SK-N-SH treated with all-trans-retinoic acid at 6 μM for 48 hours (cell line): Measurements from ENCODE around the gene LGSN.

Source experiments
- ATAC-seq: fragments of 200-7000 bp; cut with Tn5 transposase; 3 replicates; pipeline ENCODE4 v1.9.1; 2020; ENCODE audit warnings: mild to moderate bottlenecking, moderate library complexity
- ARNTL ChIP-seq: fragments of 450-650 bp; formaldehyde crosslinking; IDR thresholded peaks from 2 replicates; pipeline ENCODE4 v1.5.0; 2020; ENCODE audit warnings: low read depth, mild to moderate bottlenecking, moderate library complexity, borderline replicate concordance
- BACH2 ChIP-seq: fragments of 250-450 bp; sonication (Bioruptor Pico); IDR thresholded peaks from 2 replicates; pipeline ENCODE4 v1.9.0; 2021; ENCODE audit warnings: mild to moderate bottlenecking, borderline replicate concordance
- CREB5 ChIP-seq: fragments of 250-450 bp; sonication (Bioruptor Pico); IDR thresholded peaks from 2 replicates; pipeline ENCODE4 v1.5.1; 2020; ENCODE audit warnings: low read depth, mild to moderate bottlenecking, moderate library complexity
- CSDC2 ChIP-seq: fragments of 250-450 bp; sonication (Bioruptor Pico); IDR thresholded peaks from 2 replicates; pipeline ENCODE4 v1.5.0; 2020; ENCODE audit warnings: mild to moderate bottlenecking, moderate library complexity
- CSRNP3 ChIP-seq: fragments of 250-450 bp; sonication (Bioruptor Pico); IDR thresholded peaks from 2 replicates; pipeline ENCODE4 v1.5.1; 2021; ENCODE audit warnings: mild to moderate bottlenecking, moderate library complexity
- ISL1 ChIP-seq: fragments of 250-450 bp; sonication (Bioruptor Pico); IDR thresholded peaks from 2 replicates; pipeline ENCODE4 v2.1.2; 2022; ENCODE audit warnings: mild to moderate bottlenecking, moderate library complexity
- OSR1 ChIP-seq: fragments of 250-450 bp; sonication (Bioruptor Pico); IDR thresholded peaks from 2 replicates; pipeline ENCODE4 v1.8.0; 2022; ENCODE audit warnings: moderate library complexity, mild to moderate bottlenecking, inconsistent platforms
- PATZ1 ChIP-seq: fragments of 250-450 bp; sonication (Bioruptor Pico); IDR thresholded peaks from 2 replicates; pipeline ENCODE4 v1.8.0; 2020; ENCODE audit warnings: mild to moderate bottlenecking, moderate library complexity, borderline replicate concordance
- POU6F1 ChIP-seq: fragments of 250-450 bp; sonication (Bioruptor Pico); IDR thresholded peaks from 2 replicates; pipeline ENCODE4 v1.8.0; 2021; ENCODE audit warnings: low read depth, mild to moderate bottlenecking, moderate library complexity, borderline replicate concordance
- PPARA ChIP-seq: fragments of 250-450 bp; sonication (Bioruptor Pico); IDR thresholded peaks from 2 replicates; pipeline ENCODE4 v1.5.0; 2020; ENCODE audit warnings: mild to moderate bottlenecking, borderline replicate concordance
- RARB ChIP-seq: fragments of 250-450 bp; sonication (Bioruptor Pico); IDR thresholded peaks from 2 replicates; pipeline ENCODE4 v1.8.0; 2021; ENCODE audit warnings: mild to moderate bottlenecking, moderate library complexity
- SNAI2 ChIP-seq: fragments of 250-450 bp; sonication (Bioruptor Pico); IDR thresholded peaks from 2 replicates; pipeline ENCODE4 v1.5.0; 2020; ENCODE audit warnings: mild to moderate bottlenecking, moderate library complexity
- TOX ChIP-seq: fragments of 250-450 bp; sonication (Bioruptor Pico); IDR thresholded peaks from 2 replicates; pipeline ENCODE4 v1.8.0; 2021; ENCODE audit warnings: mild to moderate bottlenecking, moderate library complexity, borderline replicate concordance
- TSHZ2 ChIP-seq: fragments of 250-450 bp; sonication (Bioruptor Pico); IDR thresholded peaks from 2 replicates; pipeline ENCODE4 v1.5.0; 2020; ENCODE audit warnings: mild to moderate bottlenecking, moderate library complexity
- ZC3H10 ChIP-seq: fragments of 250-450 bp; sonication (Bioruptor Pico); IDR thresholded peaks from 2 replicates; pipeline ENCODE4 v1.5.1; 2021; ENCODE audit warnings: mild to moderate bottlenecking, moderate library complexity
- ZFP30 ChIP-seq: fragments of 450-650 bp; formaldehyde crosslinking; IDR thresholded peaks from 2 replicates; pipeline ENCODE4 v1.5.0; 2022; ENCODE audit warnings: mild to moderate bottlenecking, moderate library complexity
- ZNF70 ChIP-seq: fragments of 450-650 bp; formaldehyde crosslinking; IDR thresholded peaks from 2 replicates; pipeline ENCODE4 v1.5.0; 2020; ENCODE audit warnings: mild to moderate bottlenecking, moderate library complexity
- ZNF8 ChIP-seq: fragments of 450-650 bp; formaldehyde crosslinking; IDR thresholded peaks from 2 replicates; pipeline ENCODE4 v1.5.0; 2020; ENCODE audit warnings: mild to moderate bottlenecking, moderate library complexity

Gene LGSN

GRCh38 chr6:63316113-63316512 is 3.7 kb downstream of the LGSN start:
- no peak for TF ChIP-seq TOX
- TF ChIP-seq ZNF70 (CRISPR knock-in tag): no peak
- no peak for TF ChIP-seq ZNF8 (CRISPR knock-in tag)
- no peak for TF ChIP-seq PATZ1 (CRISPR knock-in tag)
- TF ChIP-seq BACH2 (CRISPR knock-in tag): no peak
- no peak for TF ChIP-seq CSRNP3
- TF ChIP-seq POU6F1: no peak
- no peak for TF ChIP-seq ZFP30 (CRISPR knock-in tag)
- no peak for TF ChIP-seq CSDC2 (CRISPR knock-in tag)
- TF ChIP-seq OSR1 (CRISPR knock-in tag): no peak
- no peak for TF ChIP-seq CREB5 (CRISPR knock-in tag)
- no peak for TF ChIP-seq SNAI2 (CRISPR knock-in tag)
- TF ChIP-seq RARB (CRISPR knock-in tag): no peak
- TF ChIP-seq TSHZ2: no peak
- ATAC-seq: no peak

GRCh38 chr6:63313111-63313510 is 6.7 kb downstream of the LGSN start:
- TF ChIP-seq ZNF8 (CRISPR knock-in tag) (no peak), RARB (CRISPR knock-in tag) (no peak)
- no peak for ATAC-seq

GRCh38 chr6:63307581-63308246 is 12.1 kb downstream of the LGSN start:
- TF ChIP-seq ZFP30 (CRISPR knock-in tag): no peak
- no peak for TF ChIP-seq ARNTL (CRISPR knock-in tag)
- no peak for TF ChIP-seq ISL1 (CRISPR knock-in tag)
- ATAC-seq: peak; percentile 100

- TF ChIP-seq SNAI2 (CRISPR knock-in tag) (no peak), BACH2 (CRISPR knock-in tag) (no peak), ZNF70 (CRISPR knock-in tag) (no peak), ZNF8 (CRISPR knock-in tag) (no peak), RARB (CRISPR knock-in tag) (no peak), ZC3H10 (CRISPR knock-in tag) (no peak), ISL1 (CRISPR knock-in tag) (no peak), ARNTL (CRISPR knock-in tag) (no peak), TOX (no peak), CSRNP3 (no peak), PPARA (CRISPR knock-in tag) (no peak), ZFP30 (CRISPR knock-in tag) (no peak), POU6F1 (no peak)
- TF ChIP-seq, all 23 proteins: peak for 0
- no peak for ATAC-seq
Observed at GRCh38 chr6:63306420-63306819, 13.4 kb downstream of the LGSN start.
